Stomach (tissue), 4 donors: ENCODE results near the gene UBE2I.

Experiments
- POLR2A ChIP-seq, 4 donors: fragments of 450-650 bp; IDR thresholded peaks; one replicate each; pipeline ENCODE4 v1.6.1; 2016; ENCODE audit warnings: antibody characterized with exemption in 4 of 4, control low read depth in 2 of 4, mild to moderate bottlenecking in 1 of 4, moderate library complexity in 1 of 4
- POLR2AphosphoS5 ChIP-seq, 3 donors: sonication (generic); formaldehyde crosslinking; IDR thresholded peaks; one replicate each; pipeline ENCODE4 v1.6.1; 2016; ENCODE audit warnings: antibody characterized with exemption in 3 of 3
- TF ChIP-seq, protein P1 (sequence below), 7 experiments: fragments of 450-650 bp in 4 of 7; fragments of 200-600 bp in 3 of 7; sonication (generic) in 3 of 7; IDR thresholded peaks; one replicate each; pipeline ENCODE4 v1.5.1; 2016 to 2019; ENCODE audit warnings: antibody characterized with exemption in 7 of 7, control low read depth in 2 of 7, mild to moderate bottlenecking in 1 of 7

DNA sequence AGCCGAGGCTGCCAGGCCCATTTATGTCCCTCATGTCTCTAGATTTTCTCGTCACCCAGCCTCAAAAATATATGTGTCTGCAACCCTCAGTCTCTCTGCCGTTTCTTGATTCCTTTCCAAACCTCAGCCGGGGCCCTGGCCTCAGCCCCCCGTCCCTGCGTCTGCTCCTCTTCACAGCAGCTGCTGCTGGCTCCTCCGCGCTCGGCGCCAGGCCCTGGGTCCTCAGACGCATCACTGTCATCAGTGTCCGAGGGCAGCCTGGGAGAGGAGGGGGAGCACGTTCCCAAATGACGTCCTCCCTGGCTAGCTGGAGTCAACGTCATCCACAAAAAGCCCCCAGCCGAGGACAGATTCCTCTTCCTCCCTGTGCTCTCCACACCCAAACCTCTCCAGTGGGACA lies 39.9 kb downstream of the UBE2I start:
- TF ChIP-seq, protein P1, sequence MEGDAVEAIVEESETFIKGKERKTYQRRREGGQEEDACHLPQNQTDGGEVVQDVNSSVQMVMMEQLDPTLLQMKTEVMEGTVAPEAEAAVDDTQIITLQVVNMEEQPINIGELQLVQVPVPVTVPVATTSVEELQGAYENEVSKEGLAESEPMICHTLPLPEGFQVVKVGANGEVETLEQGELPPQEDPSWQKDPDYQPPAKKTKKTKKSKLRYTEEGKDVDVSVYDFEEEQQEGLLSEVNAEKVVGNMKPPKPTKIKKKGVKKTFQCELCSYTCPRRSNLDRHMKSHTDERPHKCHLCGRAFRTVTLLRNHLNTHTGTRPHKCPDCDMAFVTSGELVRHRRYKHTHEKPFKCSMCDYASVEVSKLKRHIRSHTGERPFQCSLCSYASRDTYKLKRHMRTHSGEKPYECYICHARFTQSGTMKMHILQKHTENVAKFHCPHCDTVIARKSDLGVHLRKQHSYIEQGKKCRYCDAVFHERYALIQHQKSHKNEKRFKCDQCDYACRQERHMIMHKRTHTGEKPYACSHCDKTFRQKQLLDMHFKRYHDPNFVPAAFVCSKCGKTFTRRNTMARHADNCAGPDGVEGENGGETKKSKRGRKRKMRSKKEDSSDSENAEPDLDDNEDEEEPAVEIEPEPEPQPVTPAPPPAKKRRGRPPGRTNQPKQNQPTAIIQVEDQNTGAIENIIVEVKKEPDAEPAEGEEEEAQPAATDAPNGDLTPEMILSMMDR (IDR thresholded peaks at IDR 0.05) = no peak
- TF ChIP-seq POLR2A (IDR thresholded peaks at IDR 0.05) (no peak), POLR2AphosphoS5 (IDR thresholded peaks at IDR 0.05) (no peak)
